OCI-LY1 (cell line): ENCODE measurements around the gene CRYL1.

Experiments
- H2AFZ ChIP-seq: fragments of 200-600 bp; sonication (generic), shearing (Covaris generic); 2 replicates; pipeline ENCODE4 v1.6.0; 2014; ENCODE audit warnings: antibody characterized with exemption, mild to moderate bottlenecking, low read length
- H3F3A ChIP-seq: fragments of 200-600 bp; sonication (generic), shearing (Covaris generic); 2 replicates; pipeline ENCODE4 v1.6.0; 2014; ENCODE audit warnings: mild to moderate bottlenecking, antibody characterized with exemption, low read length, moderate library complexity; ENCODE audit not compliant: insufficient read depth
- H3K27ac ChIP-seq: fragments of 200-600 bp; sonication (generic); 2 replicates; pipeline ENCODE4 v1.5.1; 2014; ENCODE audit warnings: low read length, mixed run types, mild to moderate bottlenecking, low read depth; ENCODE audit not compliant: poor library complexity, severe bottlenecking
- H3K27me3 ChIP-seq: fragments of 200-600 bp; sonication (generic); 2 replicates; pipeline ENCODE4 v1.6.0; 2014; ENCODE audit warnings: antibody characterized with exemption, mild to moderate bottlenecking, low read length, moderate library complexity; ENCODE audit not compliant: insufficient read depth
- H3K36me3 ChIP-seq: fragments of 200-600 bp; sonication (generic); 2 replicates; pipeline ENCODE4 v1.6.1; 2014; ENCODE audit warnings: mild to moderate bottlenecking, antibody characterized with exemption, low read length, moderate library complexity, mixed read lengths; ENCODE audit not compliant: insufficient read depth
- H3K4me1 ChIP-seq: fragments of 200-600 bp; sonication (generic); 2 replicates; pipeline ENCODE4 v1.5.1; 2014; ENCODE audit warnings: mild to moderate bottlenecking, low read length, moderate library complexity; ENCODE audit not compliant: insufficient read depth, severe bottlenecking
- H3K4me2 ChIP-seq: fragments of 200-600 bp; sonication (generic), shearing (Covaris generic); 2 replicates; pipeline ENCODE4 v1.6.1; 2014; ENCODE audit warnings: low read length
- H3K4me3 ChIP-seq: fragments of 200-600 bp; sonication (generic); 2 replicates; pipeline ENCODE4 v1.5.1; 2014; ENCODE audit warnings: low read length, low read depth, mild to moderate bottlenecking, mixed read lengths; ENCODE audit not compliant: poor library complexity, severe bottlenecking
- H3K79me2 ChIP-seq: fragments of 200-600 bp; shearing (Covaris generic); 2 replicates; pipeline ENCODE4 v1.6.1; 2016; ENCODE audit warnings: mixed run types, low read length, mixed read lengths; ENCODE audit not compliant: insufficient read depth
- H3K9ac ChIP-seq: fragments of 200-600 bp; sonication (generic), shearing (Covaris generic); 2 replicates; pipeline ENCODE4 v1.6.1; 2014; ENCODE audit warnings: mild to moderate bottlenecking, low read length, mixed read lengths
- H3K9me2 ChIP-seq: fragments of 200-600 bp; sonication (generic), shearing (Covaris generic); 2 replicates; pipeline ENCODE4 v1.6.1; 2014; ENCODE audit warnings: low read depth, mild to moderate bottlenecking, low read length, mixed read lengths
- H3K9me3 ChIP-seq: fragments of 200-600 bp; shearing (Covaris generic); 2 replicates; pipeline ENCODE4 v1.6.1; 2014; ENCODE audit warnings: low read length, mixed read lengths
- H4K20me1 ChIP-seq: fragments of 200-600 bp; sonication (generic), shearing (Covaris generic); 2 replicates; pipeline ENCODE4 v1.6.0; 2016; ENCODE audit warnings: mild to moderate bottlenecking, low read length; ENCODE audit not compliant: insufficient read depth
- CTCF ChIP-seq: fragments of 200-600 bp; sonication (generic), shearing (Covaris generic); IDR thresholded peaks from 2 replicates; pipeline ENCODE4 v1.5.1; 2017; ENCODE audit warnings: mild to moderate bottlenecking, antibody characterized with exemption, low read length, moderate library complexity, mixed read lengths
- EZH2 ChIP-seq: fragments of 200-600 bp; sonication (generic), shearing (Covaris generic); IDR thresholded peaks from 2 replicates; pipeline ENCODE4 v1.8.0; 2017; ENCODE audit warnings: borderline replicate concordance, mixed run types, mild to moderate bottlenecking, antibody characterized with exemption, low read length, moderate library complexity, mixed read lengths

Gene CRYL1

GRCh38 chr13:20546556-20546955, 20.9 kb upstream of the CRYL1 start:
- Histone ChIP-seq H3K27ac (no peak overlapping the region), H3K27me3 (no peaks in the 10 kb centered on the region), H3K9me3 (no peaks in the 10 kb centered on the region), H3K4me3 (no peak overlapping the region), H3K79me2 (no peaks in the 10 kb centered on the region), H3F3A (no peaks in the 10 kb centered on the region), H3K9me2 (no peaks in the 10 kb centered on the region), H3K4me1 (no peaks in the 10 kb centered on the region), H3K36me3 (no peaks in the 10 kb centered on the region), H3K9ac (no peak overlapping the region), H4K20me1 (no peaks in the 10 kb centered on the region), H3K4me2 (no peak overlapping the region), H2AFZ (no peak overlapping the region)
- no peak for TF ChIP-seq CTCF
- no peak for TF ChIP-seq EZH2

DNA sequence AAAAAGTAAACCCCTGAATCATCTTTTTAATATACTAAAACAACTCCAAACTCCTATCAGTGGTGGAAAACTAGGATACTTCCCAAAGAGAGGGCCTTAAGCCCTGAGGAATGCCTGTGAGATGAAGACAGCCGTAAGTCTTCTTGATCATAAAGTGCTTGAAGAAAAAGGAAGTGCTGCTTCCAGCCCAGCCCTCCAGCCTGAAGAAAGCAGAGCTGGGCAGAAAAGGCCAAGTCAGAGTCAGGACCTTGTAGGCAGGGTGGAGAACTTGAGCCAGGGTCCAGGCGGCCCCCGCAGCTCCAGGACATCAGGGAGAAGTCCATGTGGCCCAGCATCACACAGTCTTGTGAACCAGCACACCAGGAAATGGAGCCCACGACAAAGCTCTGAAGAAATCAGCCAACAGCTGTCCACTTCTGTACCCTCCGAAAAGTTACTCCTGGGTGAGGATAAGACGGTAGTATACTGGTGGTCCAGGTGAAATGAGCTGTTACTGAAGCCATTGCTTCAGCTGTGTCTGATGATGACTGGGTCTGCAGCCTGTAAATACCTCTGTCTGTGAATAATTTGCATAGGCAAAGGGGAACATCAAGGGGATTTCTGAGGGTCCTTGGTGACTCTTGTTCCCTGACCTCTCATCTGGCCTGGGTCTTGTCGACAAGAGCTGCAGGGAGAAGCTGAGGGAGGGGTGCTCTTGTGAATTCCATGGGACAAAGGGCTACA, 18.7 kb upstream of the CRYL1 start:
- Histone ChIP-seq H3K4me3 (no peak overlapping the region), H3K27me3 (no peaks in the 10 kb centered on the region), H3K9me3 (no peaks in the 10 kb centered on the region), H3F3A (no peaks in the 10 kb centered on the region), H3K36me3 (no peaks in the 10 kb centered on the region), H3K4me1 (no peaks in the 10 kb centered on the region), H2AFZ (no peak overlapping the region), H3K27ac (no peak overlapping the region), H4K20me1 (no peaks in the 10 kb centered on the region), H3K9ac (no peak overlapping the region), H3K9me2 (no peaks in the 10 kb centered on the region), H3K4me2 (no peak overlapping the region), H3K79me2 (no peaks in the 10 kb centered on the region)
- no peak for TF ChIP-seq CTCF
- no peak for TF ChIP-seq EZH2

DNA sequence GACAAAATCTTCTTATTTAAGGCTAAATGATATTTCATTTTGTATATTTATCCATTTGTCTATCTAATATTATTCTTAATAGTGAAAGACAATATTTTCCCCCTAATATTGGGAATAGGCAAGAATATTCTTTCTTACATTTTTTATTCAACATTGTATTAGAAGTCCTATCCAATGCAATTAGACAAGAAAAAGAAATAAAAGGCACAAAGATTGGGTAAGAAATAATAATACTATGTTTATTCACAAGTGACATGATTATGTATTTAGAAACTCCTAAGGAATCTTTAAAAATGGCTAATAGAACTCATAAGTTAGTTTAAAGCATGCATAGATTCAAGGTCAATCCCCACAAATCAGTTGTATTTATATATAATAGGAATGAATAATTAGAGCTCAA, 11.3 kb upstream of the CRYL1 start:
- no peak overlapping the region for H3K9ac ChIP-seq
- no peak for TF ChIP-seq EZH2
- no peak for TF ChIP-seq CTCF
- no peaks in the 10 kb centered on the region for H4K20me1 ChIP-seq
- no peak overlapping the region for H3K4me2 ChIP-seq
- no peaks in the 10 kb centered on the region for H3F3A ChIP-seq
- H3K36me3 ChIP-seq = no peaks in the 10 kb centered on the region
- no peak overlapping the region for H3K27ac ChIP-seq
- H2AFZ ChIP-seq = no peak overlapping the region
- H3K4me3 ChIP-seq = no peak overlapping the region
- no peaks in the 10 kb centered on the region for H3K4me1 ChIP-seq
- no peaks in the 10 kb centered on the region for H3K9me2 ChIP-seq
- no peaks in the 10 kb centered on the region for H3K9me3 ChIP-seq
- no peaks in the 10 kb centered on the region for H3K27me3 ChIP-seq
- no peaks in the 10 kb centered on the region for H3K79me2 ChIP-seq
